ENCODE results near the gene BRWD1. TPM values are rescaled to one million over a fixed set of nuclear protein-coding genes. Genes with fewer than 3 reads are reported as not detected.

Gene BRWD1
- polyA plus RNA-seq, 3 donors = 12.1 to 16.8 (median 12.7) TPM

GRCh38 chr21:39281853-39282252 is 31.6 kb downstream of the BRWD1 start:
- no CpG with 5 or more reads among the region's 6 CpGs for WGBS (ENCODE audit: insufficient coverage)
- intact Hi-C loops (cut with micrococcal nuclease) = no loop called here
- no peaks in the 10 kb centered on the region for H3K9me3 ChIP-seq (replicated peaks in 1 of 2; ENCODE audit: control insufficient read depth in 1 of 2, insufficient read depth in 1 of 2, low read length in 2 of 2)

DNA sequence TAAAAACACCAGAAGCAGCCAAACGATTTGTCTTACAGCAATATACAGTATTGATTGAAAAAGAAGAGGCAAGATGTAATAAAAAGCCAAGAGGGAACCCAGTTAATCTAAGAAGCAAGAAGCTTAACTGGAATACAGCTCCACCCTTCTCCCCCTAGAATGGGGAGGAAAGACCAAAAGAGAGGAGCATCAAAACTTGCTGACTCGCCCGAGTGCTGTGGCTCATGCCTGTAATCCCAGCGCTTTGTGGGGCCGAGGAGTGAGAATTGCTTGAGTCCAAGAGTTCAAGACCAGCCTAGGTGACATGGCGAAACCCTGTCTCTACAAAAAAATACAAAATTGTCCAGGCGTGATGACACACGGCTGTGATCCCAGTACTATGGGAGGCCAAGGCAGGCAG is 32.2 kb downstream of the BRWD1 start:
- H4K20me1 ChIP-seq (ENCODE audit: insufficient read depth, low read length) = peaks cover 38% of the 10 kb centered on the region
- no peaks in the 10 kb centered on the region for H3K4me1 Mint-ChIP-seq
- H2AFZ ChIP-seq (ENCODE audit: insufficient read depth, low read depth, low read length, poor library complexity, severe bottlenecking) = no peak overlapping the region
- no peak overlapping the region for H3K4me3 Mint-ChIP-seq
- no peaks in the 10 kb centered on the region for H3K9me3 ChIP-seq (replicated peaks in 1 of 2; ENCODE audit: control insufficient read depth in 1 of 2, insufficient read depth in 1 of 2, low read length in 2 of 2)
- peak overlapping the region in 2 of 7 donors; percentile 4 to 23 for H3K27ac Mint-ChIP-seq
- peaks cover 37 to 78% of the 10 kb centered on the region in 2 donors for H3K36me3 ChIP-seq (replicated peaks in 1 of 2; ENCODE audit: control insufficient read depth in 1 of 2, insufficient read depth in 2 of 2, low read length in 2 of 2)
- TF ChIP-seq CTCF (IDR thresholded peaks at IDR 0.05) = no peak
- no peaks in the 10 kb centered on the region for H3K9me3 Mint-ChIP-seq
- H3K27ac ChIP-seq (ENCODE audit: low read depth in 1 of 2, low read length in 2 of 2) = no peak overlapping the region
- 93% methylated on average over 3 of the region's 8 CpGs for whole genome bisulfite sequencing (ENCODE audit: insufficient coverage)
- no peaks in the 10 kb centered on the region for H3K4me1 ChIP-seq (ENCODE audit: control insufficient read depth in 1 of 2, insufficient read depth in 2 of 2, low read length in 2 of 2)
- intact Hi-C loops (cut with micrococcal nuclease) = no loop called here
- H3K4me3 ChIP-seq (replicated peaks in 1 of 3; ENCODE audit: low read depth in 2 of 3, low read length in 3 of 3) = no peak overlapping the region
- H3K9ac ChIP-seq (ENCODE audit: insufficient read depth, low read length, poor library complexity, severe bottlenecking) = no peak overlapping the region
- DNase-seq = no peak
- peaks cover 5% of the 10 kb centered on the region for H3K79me2 ChIP-seq (ENCODE audit: insufficient read depth, low read length)
- H3K27me3 Mint-ChIP-seq (ENCODE audit: low read depth in 3 of 3) = no peaks in the 10 kb centered on the region
- no peak overlapping the region for H3K4me2 ChIP-seq (replicated peaks; ENCODE audit: extremely low read depth, low read length, poor library complexity, severe bottlenecking)
- H3K36me3 Mint-ChIP-seq = peaks cover 46 to 66% of the 10 kb centered on the region in 2 donors
- no peaks in the 10 kb centered on the region for H3K27me3 ChIP-seq (ENCODE audit: control insufficient read depth in 2 of 2, insufficient read depth in 2 of 2, low read length in 2 of 2)

More at GRCh38 chr21:39281853-39282252, 31.6 kb downstream of the BRWD1 start:
- Histone ChIP-seq H3K9ac (ENCODE audit: insufficient read depth, low read length, poor library complexity, severe bottlenecking) (no peak overlapping the region), H3K27ac (ENCODE audit: low read depth in 1 of 2, low read length in 2 of 2) (no peak overlapping the region), H2AFZ (ENCODE audit: insufficient read depth, low read depth, low read length, poor library complexity, severe bottlenecking) (no peak overlapping the region), H4K20me1 (ENCODE audit: insufficient read depth, low read length) (peaks cover 38% of the 10 kb centered on the region), H3K4me1 (ENCODE audit: control insufficient read depth in 1 of 2, insufficient read depth in 2 of 2, low read length in 2 of 2) (no peaks in the 10 kb centered on the region), H3K79me2 (ENCODE audit: insufficient read depth, low read length) (peaks cover 6% of the 10 kb centered on the region), H3K4me3 (replicated peaks in 1 of 3; ENCODE audit: low read depth in 2 of 3, low read length in 3 of 3) (no peak overlapping the region), H3K36me3 (replicated peaks in 1 of 2; ENCODE audit: control insufficient read depth in 1 of 2, insufficient read depth in 2 of 2, low read length in 2 of 2) (peaks cover 32 to 77% of the 10 kb centered on the region in 2 donors), H3K27me3 (ENCODE audit: control insufficient read depth in 2 of 2, insufficient read depth in 2 of 2, low read length in 2 of 2) (no peaks in the 10 kb centered on the region), H3K4me2 (replicated peaks; ENCODE audit: extremely low read depth, low read length, poor library complexity, severe bottlenecking) (no peak overlapping the region)
- H3K9me3 Mint-ChIP-seq = no peaks in the 10 kb centered on the region
- TF ChIP-seq CTCF (IDR thresholded peaks at IDR 0.05) = no peak
- H3K27me3 Mint-ChIP-seq (ENCODE audit: low read depth in 3 of 3) = no peaks in the 10 kb centered on the region
- no peak for DNase-seq
- H3K27ac Mint-ChIP-seq = peak overlapping the region in 1 of 7 donors; percentile 50
- peaks cover 44 to 64% of the 10 kb centered on the region in 2 donors for H3K36me3 Mint-ChIP-seq
- H3K4me1 Mint-ChIP-seq = no peaks in the 10 kb centered on the region
- no peak overlapping the region for H3K4me3 Mint-ChIP-seq

Measured in CD14-positive monocyte (primary cell).